COLO668 (cell line): ENCODE data around the gene CUL7.
"Not testable (repeated sequence)": the region's sequence is repeated elsewhere in the genome, so short reads cannot be mapped to it uniquely, and the experiment has no call there.

Experiments used
- DNase-seq: peaks from one replicate; lab custom pipeline; 2025; ENCODE audit not compliant: unreplicated experiment; lab: John Stamatoyannopoulos, UW

CUL7 gene

GRCh38 chr6:43053545-43054205 lies at the start of gene CUL7:
CUL7 (minus strand) TSS chr6:43053851; CDS start chr6:43052788, 1,063 bp downstream.
- DNase-seq: peak; percentile 90

- DNase-seq: no peak
These were observed 47.8 kb upstream of the CUL7 start for GRCh38 chr6:43101497-43101896.

GRCh38 chr6:43097502-43097901 lies 43.9 kb upstream of the CUL7 start:
- DNase-seq: no peak

GRCh38 chr6:43097098-43097489 lies 43.4 kb upstream of the CUL7 start:
- DNase-seq: no peak

GRCh38 chr6:43096451-43097097 lies 42.9 kb upstream of the CUL7 start:
- peak; percentile 44 for DNase-seq

- DNase-seq: peak; percentile 24
These were observed 42.3 kb upstream of the CUL7 start for GRCh38 chr6:43095939-43096338.

GRCh38 chr6:43093436-43094289 lies 40.0 kb upstream of the CUL7 start:
- DNase-seq: no peak

- no peak for DNase-seq
These were observed 39.0 kb upstream of the CUL7 start for GRCh38 chr6:43092635-43093034.

- no peak for DNase-seq
These were observed 37.9 kb upstream of the CUL7 start for GRCh38 chr6:43091436-43091991.

GRCh38 chr6:43091020-43091419 lies 37.4 kb upstream of the CUL7 start:
- no peak for DNase-seq

- DNase-seq: peak; percentile 3
These were observed 36.9 kb upstream of the CUL7 start for GRCh38 chr6:43090559-43090956.

- no peak for DNase-seq
These were observed 36.4 kb upstream of the CUL7 start for GRCh38 chr6:43089874-43090558.

- DNase-seq: no peak
These were observed 35.8 kb upstream of the CUL7 start for GRCh38 chr6:43089467-43089866.

GRCh38 chr6:43088654-43089056 lies 35.0 kb upstream of the CUL7 start:
- no peak for DNase-seq

- no peak for DNase-seq
These were observed 32.5 kb upstream of the CUL7 start for GRCh38 chr6:43086022-43086658.

GRCh38 chr6:43082806-43083655 lies 29.4 kb upstream of the CUL7 start:
- DNase-seq: no peak

GRCh38 chr6:43081922-43082321 lies 28.3 kb upstream of the CUL7 start:
- not testable (repeated sequence) for DNase-seq

- no peak for DNase-seq
These were observed 27.4 kb upstream of the CUL7 start for GRCh38 chr6:43081043-43081442.

- DNase-seq: no peak
These were observed 25.0 kb upstream of the CUL7 start for GRCh38 chr6:43078691-43079090.
